Ascending aorta (tissue), 2 donors: Measurements from ENCODE around the gene ASB15. TPM values are rescaled to one million over a fixed set of nuclear protein-coding genes. Genes with fewer than 3 reads are reported as not detected.
"Not testable (repeated sequence)": the region's sequence is repeated elsewhere in the genome, so short reads cannot be mapped to it uniquely, and the experiment has no call there.

Source experiments
- DNase-seq, 2 donors: peaks; one replicate each; pipeline ENCODE4 v3.0.0-alpha.2; 2019; ENCODE audit warnings: low spot score in 2 of 2
- H3K27ac ChIP-seq, 2 donors: fragments of 200-600 bp; sonication (generic); one replicate each; pipeline ENCODE4 v1.5.1; 2016 to 2017; ENCODE audit warnings: mild to moderate bottlenecking in 1 of 2
- H3K27me3 ChIP-seq: fragments of 200-600 bp; sonication (generic); one replicate; pipeline ENCODE4 v1.5.1; 2017
- H3K36me3 ChIP-seq, 2 donors: fragments of 200-600 bp; sonication (generic); one replicate each; pipeline ENCODE4 v1.5.1; 2016
- H3K4me1 ChIP-seq, 2 donors: fragments of 200-600 bp; sonication (generic); one replicate each; pipeline ENCODE4 v1.5.1; 2016 to 2017; ENCODE audit warnings: mild to moderate bottlenecking in 1 of 2
- H3K4me3 ChIP-seq, 2 donors: fragments of 200-600 bp; sonication (generic); one replicate each; pipeline ENCODE4 v1.5.1; 2016 to 2017; ENCODE audit warnings: mild to moderate bottlenecking in 1 of 2
- H3K9me3 ChIP-seq, 2 donors: fragments of 200-600 bp; sonication (generic); one replicate each; pipeline ENCODE4 v1.5.1; 2016
- intact Hi-C: fragments of 100-400 bp; cut with DNase I; formaldehyde crosslinking; loops from one replicate; pipeline ENCODE4 v1.15.1; 2023
- total RNA-seq: library from RNA; depleted of rRNA; stranded (reverse); fragments of >200 nt; gene quantifications from one replicate; pipeline ENCODE4 v1.1.0, GENCODE V29; 2016
- TF ChIP-seq, protein P1 (sequence below), 3 experiments: fragments of 200-600 bp in 2 of 3; fragments of 450-650 bp in 1 of 3; sonication (generic) in 2 of 3; IDR thresholded peaks; one replicate each; pipeline ENCODE4 v1.5.1; 2016 to 2019; ENCODE audit warnings: antibody characterized with exemption in 3 of 3, mild to moderate bottlenecking in 1 of 3, moderate library complexity in 1 of 3

The ASB15 gene
- not detected for total RNA-seq

DNA sequence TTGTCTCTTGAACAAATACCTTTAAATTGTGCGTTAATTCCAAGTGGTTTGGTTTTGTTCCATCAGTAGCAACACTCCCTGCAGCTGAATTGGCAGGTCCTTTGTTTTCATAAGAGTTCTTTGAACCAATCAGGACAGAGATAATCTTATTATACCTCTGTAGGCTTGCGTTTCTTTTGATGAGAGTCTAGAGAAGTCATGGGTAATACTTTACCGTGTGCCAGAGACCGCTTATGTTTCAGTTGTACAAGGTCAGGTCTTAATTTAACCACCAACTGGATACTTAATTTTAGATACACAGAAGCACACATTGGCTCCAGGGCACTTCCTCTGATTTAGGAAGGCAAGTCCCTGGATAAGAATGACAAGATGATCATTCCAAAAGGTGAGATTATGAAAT is at the start of gene ASB15:
Gene ASB15 (plus strand): TSS at position 292 of the 400 bp plus-strand sequence. CDS start 12,682 bp downstream, outside the sequence.
- DNase-seq: no peak
- intact Hi-C loops: no loop called here
- TF ChIP-seq, protein P1, sequence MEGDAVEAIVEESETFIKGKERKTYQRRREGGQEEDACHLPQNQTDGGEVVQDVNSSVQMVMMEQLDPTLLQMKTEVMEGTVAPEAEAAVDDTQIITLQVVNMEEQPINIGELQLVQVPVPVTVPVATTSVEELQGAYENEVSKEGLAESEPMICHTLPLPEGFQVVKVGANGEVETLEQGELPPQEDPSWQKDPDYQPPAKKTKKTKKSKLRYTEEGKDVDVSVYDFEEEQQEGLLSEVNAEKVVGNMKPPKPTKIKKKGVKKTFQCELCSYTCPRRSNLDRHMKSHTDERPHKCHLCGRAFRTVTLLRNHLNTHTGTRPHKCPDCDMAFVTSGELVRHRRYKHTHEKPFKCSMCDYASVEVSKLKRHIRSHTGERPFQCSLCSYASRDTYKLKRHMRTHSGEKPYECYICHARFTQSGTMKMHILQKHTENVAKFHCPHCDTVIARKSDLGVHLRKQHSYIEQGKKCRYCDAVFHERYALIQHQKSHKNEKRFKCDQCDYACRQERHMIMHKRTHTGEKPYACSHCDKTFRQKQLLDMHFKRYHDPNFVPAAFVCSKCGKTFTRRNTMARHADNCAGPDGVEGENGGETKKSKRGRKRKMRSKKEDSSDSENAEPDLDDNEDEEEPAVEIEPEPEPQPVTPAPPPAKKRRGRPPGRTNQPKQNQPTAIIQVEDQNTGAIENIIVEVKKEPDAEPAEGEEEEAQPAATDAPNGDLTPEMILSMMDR (IDR thresholded peaks at IDR 0.05): no peak

DNA sequence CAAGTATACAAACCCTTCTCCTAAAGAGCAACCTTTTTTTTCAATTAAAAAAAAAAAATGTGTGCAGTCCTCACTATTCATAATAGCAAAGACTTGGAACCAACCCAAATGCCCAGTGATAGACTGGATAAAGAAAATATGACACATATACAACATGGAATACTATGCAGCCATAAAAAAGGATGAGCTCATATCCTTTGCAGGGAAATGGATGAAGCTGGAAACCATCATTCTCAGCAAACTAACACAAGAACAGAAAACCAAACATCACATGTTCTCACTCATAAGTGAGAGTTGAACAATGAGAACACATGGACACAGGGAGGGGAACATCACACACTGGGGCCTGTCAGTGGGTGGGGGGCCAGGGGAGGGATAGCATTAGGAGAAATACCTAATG is 49.5 kb upstream of the ASB15 start:
- DNase-seq, H3K4me3 ChIP-seq, H3K27ac ChIP-seq, H3K4me1 ChIP-seq, intact Hi-C loops, H3K9me3 ChIP-seq, H3K27me3 ChIP-seq: not testable (repeated sequence)
- peaks cover 10 to 19% of the 10 kb centered on the region in 2 donors for H3K36me3 ChIP-seq

More for the DNA sequence above, at the start of gene ASB15:
- Histone ChIP-seq H3K4me3 (no peak within 1 kb of the TSS), H3K4me1 (no peaks in the 10 kb centered on the region), H3K27me3 (no peaks in the 10 kb centered on the region), H3K36me3 (no peaks in the 10 kb centered on the region), H3K9me3 (no peaks in the 10 kb centered on the region), H3K27ac (no peak within 1 kb of the TSS)

DNA sequence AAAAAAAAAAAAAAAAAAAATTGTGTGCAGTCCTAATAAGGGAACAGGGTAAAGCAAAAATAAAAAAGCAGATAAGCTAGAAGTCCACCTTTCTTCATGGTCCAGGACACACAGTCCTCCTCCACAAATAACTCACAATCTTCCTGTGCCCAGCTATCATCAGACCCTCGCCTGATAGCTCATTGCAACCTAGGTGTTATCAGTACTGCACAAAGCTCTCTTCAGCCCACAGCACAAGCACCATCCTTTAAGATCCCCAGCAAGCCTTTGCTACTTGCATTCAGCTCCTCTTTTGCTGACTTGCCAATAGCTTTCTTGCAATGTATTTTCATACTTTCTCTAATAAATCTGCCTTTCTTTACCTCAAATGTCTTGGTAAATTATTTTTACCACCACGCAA is 49.0 kb upstream of the ASB15 start:
- no peaks in the 10 kb centered on the region for H3K9me3 ChIP-seq
- peaks cover 10 to 19% of the 10 kb centered on the region in 2 donors for H3K36me3 ChIP-seq
- H3K27ac ChIP-seq: no peak overlapping the region
- no peaks in the 10 kb centered on the region for H3K27me3 ChIP-seq
- TF ChIP-seq, protein P1 (IDR thresholded peaks at IDR 0.05): no peak
- intact Hi-C loops: no loop called here
- H3K4me1 ChIP-seq: peaks cover 2 to 7% of the 10 kb centered on the region in 2 donors
- no peak for DNase-seq
- H3K4me3 ChIP-seq: no peak overlapping the region

DNA sequence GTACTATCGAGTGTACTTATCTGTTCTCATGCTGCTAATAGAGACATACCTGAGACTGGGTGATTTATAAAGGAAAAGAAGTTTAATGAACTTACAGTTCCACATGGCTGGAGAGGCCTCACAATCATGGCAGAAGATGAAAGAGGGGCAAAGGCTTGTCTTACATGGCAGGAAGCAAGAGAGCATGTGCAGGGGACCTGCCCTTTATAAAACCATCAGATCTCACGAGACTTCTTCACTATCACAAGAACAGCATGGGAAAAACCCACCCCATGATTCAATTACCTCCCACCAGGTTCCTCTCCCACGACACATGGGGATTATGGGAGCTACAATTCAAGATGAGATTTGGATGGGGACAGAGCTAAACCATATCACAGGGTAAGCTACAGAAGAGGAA is 48.5 kb upstream of the ASB15 start:
- Histone ChIP-seq H3K4me3 (no peak overlapping the region), H3K9me3 (no peaks in the 10 kb centered on the region), H3K27me3 (no peaks in the 10 kb centered on the region), H3K27ac (no peak overlapping the region), H3K4me1 (peaks cover 2 to 7% of the 10 kb centered on the region in 2 donors), H3K36me3 (peaks cover 10 to 19% of the 10 kb centered on the region in 2 donors)
- intact Hi-C loops: no loop called here
- TF ChIP-seq, protein P1 (IDR thresholded peaks at IDR 0.05): no peak
- DNase-seq: no peak

- Histone ChIP-seq H3K9me3 (no peaks in the 10 kb centered on the region), H3K27me3 (no peaks in the 10 kb centered on the region), H3K4me3 (no peak overlapping the region), H3K27ac (no peak overlapping the region), H3K36me3 (peaks cover 0 to 5% of the 10 kb centered on the region in 2 donors), H3K4me1 (peaks cover 0 to 12% of the 10 kb centered on the region in 2 donors)
- TF ChIP-seq, protein P1 (IDR thresholded peaks at IDR 0.05): no peak
- no peak for DNase-seq
- intact Hi-C loops: loop anchor here (5.0 kb wide), 1 partner anchor 1372 kb away; the partner anchor contains the start of gene POT1
Observed at GRCh38 chr7:123555484-123555883, 46.1 kb upstream of the ASB15 start.

DNA sequence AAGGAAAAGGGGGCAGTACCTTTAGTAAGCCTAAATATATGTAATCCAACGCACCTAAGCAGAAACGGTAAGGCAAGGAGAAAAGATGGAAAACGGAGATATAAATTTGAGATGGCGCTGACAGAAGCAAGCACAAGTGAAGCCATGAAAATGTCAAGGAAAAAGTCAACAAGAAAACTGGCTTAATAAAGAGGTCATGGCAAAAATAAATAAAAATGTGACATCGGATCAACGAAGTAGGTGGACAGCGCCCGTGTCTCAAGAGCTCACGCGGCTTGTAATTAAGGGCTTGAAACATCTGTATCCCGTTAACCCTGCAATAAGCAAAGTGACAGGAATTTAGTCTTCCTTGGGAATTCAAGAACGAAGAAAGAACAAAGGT is 44.6 kb upstream of the ASB15 start:
- intact Hi-C loops: loop anchor here (1.0 to 5.0 kb wide), 3 partner anchors 23 to 1370 kb away; partner anchors contain the start of genes IQUB, POT1 and WASL
- no peaks in the 10 kb centered on the region for H3K9me3 ChIP-seq
- no peaks in the 10 kb centered on the region for H3K27me3 ChIP-seq
- H3K4me3 ChIP-seq: peak overlapping the region; percentile 81 to 86
- H3K27ac ChIP-seq: peak overlapping the region; percentile 77 to 85
- H3K36me3 ChIP-seq: peaks cover 0 to 5% of the 10 kb centered on the region in 2 donors
- TF ChIP-seq, protein P1 (IDR thresholded peaks at IDR 0.05): no peak
- DNase-seq: no peak
- H3K4me1 ChIP-seq: peaks cover 0 to 12% of the 10 kb centered on the region in 2 donors
